Bronchial epithelial cell (primary cell): ENCODE results near the gene KPTN. TPM values are rescaled to one million over a fixed set of nuclear protein-coding genes. Genes with fewer than 3 reads are reported as not detected.

ENCODE experiments used
- DNase-seq: peaks from one replicate; pipeline ENCODE4 v3.0.0-alpha.2; 2010; ENCODE audit warnings: low read depth
- FAIRE-seq: peaks from 2 replicates; lab custom pipeline; 2011; peaks lifted over from hg19 to GRCh38; lab: Jason Lieb, UNC
- H3K27me3 ChIP-seq: 2 replicates; pipeline ENCODE4 v1.5.1; 2011; ENCODE audit warnings: low read length; ENCODE audit not compliant: control insufficient read depth, insufficient read depth
- H3K36me3 ChIP-seq: 2 replicates; pipeline ENCODE4 v1.5.1; 2011; ENCODE audit warnings: low read length; ENCODE audit not compliant: control insufficient read depth, insufficient read depth
- H3K4me3 ChIP-seq: 2 replicates; pipeline ENCODE4 v1.5.1; 2011; ENCODE audit warnings: mild to moderate bottlenecking, low read depth, low read length, control low read depth
- CTCF ChIP-seq: IDR thresholded peaks from 2 replicates; pipeline ENCODE4 v1.5.1; 2011; ENCODE audit warnings: mild to moderate bottlenecking, moderate library complexity, low read length, control low read depth, inconsistent platforms; ENCODE audit not compliant: insufficient read depth, severe bottlenecking
- total RNA-seq: library from RNA; depleted of rRNA; stranded (reverse); fragments of >200 nt; gene quantifications from 2 replicates; pipeline ENCODE4 v1.2.1, GENCODE V29; 2014

The KPTN gene
- total RNA-seq, 1 donor from 2014 or later = 2.1 TPM

DNA sequence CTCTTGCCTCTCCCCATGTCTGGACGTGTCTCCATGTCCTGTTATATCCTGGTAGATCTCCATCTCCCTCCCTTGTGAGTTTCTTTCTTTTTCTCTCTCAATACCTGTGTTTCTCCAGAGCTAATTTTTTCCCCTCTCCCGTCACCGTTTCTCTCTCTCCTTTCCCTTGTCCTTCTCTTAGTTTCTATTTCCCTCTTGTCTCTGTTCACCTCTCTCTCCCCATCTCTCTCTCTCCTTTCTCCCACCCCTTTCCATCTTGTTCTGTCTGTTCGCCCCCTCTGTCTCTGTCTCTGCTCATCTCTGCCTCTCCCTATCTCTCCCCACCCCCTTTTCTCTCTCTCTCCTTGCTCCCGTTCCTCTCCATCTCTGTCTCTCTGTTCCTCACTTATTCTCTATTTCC, 25.3 kb downstream of the KPTN start:
- peaks cover 21% of the 10 kb centered on the region for H3K27me3 ChIP-seq
- H3K4me3 ChIP-seq = no peak overlapping the region
- no peaks in the 10 kb centered on the region for H3K36me3 ChIP-seq

DNA sequence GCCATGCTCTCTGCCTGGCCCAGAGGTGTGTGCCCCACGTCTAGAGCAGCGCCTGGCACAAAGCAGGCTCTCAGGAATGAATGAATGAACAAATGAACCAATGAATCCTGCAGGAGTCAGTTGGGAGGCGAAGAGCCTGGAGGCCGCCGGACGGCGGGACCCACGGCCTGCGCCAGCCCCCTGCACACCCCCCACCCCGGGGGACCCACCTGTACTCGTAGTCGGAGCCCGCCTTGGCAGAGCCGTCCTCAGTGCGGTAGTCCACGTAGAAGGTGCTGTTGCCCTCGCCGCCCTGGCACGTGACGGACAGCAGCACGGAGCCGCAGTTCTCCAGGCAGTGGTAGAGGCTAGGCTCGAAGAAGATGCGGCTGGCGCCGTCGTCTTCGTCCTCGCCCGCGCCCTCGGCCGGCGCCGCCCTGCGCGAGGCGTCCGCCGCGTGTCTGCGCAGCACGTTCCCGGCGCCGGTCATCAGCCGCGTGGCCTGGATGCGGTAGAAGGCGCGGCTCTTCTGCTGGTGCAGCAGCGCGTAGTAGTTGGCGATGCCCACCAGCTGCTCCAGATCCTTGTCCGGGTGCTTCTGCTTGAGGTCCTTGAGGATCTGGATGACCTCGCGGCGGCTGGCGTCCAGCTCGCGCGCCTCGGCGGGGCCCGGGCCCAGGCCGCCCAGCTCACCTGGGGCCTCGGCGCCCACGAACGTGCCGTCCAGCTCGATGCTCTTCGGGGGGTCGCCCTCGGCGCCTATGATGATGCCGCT, 27.1 kb downstream of the KPTN start:
- no peak for TF ChIP-seq CTCF
- FAIRE-seq (no peak), DNase-seq (no peak)
- H3K36me3 ChIP-seq = no peaks in the 10 kb centered on the region
- H3K27me3 ChIP-seq = peaks cover 21% of the 10 kb centered on the region
- no peak overlapping the region for H3K4me3 ChIP-seq

More for the DNA sequence above, 25.3 kb downstream of the KPTN start:
- TF ChIP-seq CTCF = no peak
- no peak for FAIRE-seq
- no peak for DNase-seq

DNA sequence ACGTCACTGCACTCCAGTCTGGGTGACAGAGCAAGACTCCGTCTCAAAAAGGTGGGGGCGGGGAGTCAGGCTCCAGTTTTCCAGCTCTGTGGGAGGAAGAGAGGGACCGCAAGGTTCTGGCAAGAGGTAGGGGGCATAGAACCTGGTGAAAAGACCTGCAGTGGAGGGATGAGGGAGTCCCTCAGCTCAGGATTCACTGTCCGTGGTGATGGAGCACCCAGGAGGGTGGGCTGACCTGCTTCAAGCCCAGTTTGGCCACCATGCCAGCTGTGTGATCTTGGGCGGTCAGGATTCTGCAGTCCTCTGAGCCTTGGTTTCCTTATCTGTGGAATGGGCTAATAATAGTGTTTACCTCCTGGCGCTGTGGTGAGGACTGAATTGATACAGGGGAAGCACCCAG, 33.5 kb downstream of the KPTN start:
- no peak for FAIRE-seq

DNA sequence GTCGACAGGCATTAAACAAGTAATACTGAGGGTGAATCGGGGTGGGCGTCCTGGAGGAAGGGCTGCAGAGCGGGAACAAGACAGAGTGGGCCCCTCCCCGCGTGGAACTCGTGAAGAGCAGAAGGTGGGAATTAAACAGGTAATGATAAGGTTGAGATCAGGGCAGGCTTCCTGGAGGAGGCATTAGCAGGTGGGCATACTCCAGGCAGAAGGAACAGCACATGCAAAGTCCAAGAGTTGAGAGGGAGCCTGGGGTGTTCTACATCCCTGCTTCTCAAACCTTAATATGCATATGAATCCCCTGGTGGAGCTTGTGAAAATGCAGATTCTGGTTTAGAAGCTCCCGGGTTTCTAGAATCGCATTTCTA, 35.7 kb downstream of the KPTN start:
- FAIRE-seq (no peak), DNase-seq (no peak)
- H3K36me3 ChIP-seq = no peaks in the 10 kb centered on the region
- H3K27me3 ChIP-seq = peaks cover 24% of the 10 kb centered on the region
- TF ChIP-seq CTCF = no peak
- H3K4me3 ChIP-seq = no peak overlapping the region

More for the DNA sequence above, 33.5 kb downstream of the KPTN start:
- no peaks in the 10 kb centered on the region for H3K36me3 ChIP-seq
- DNase-seq = no peak
- peaks cover 12% of the 10 kb centered on the region for H3K27me3 ChIP-seq
- no peak for TF ChIP-seq CTCF
- H3K4me3 ChIP-seq = no peak overlapping the region

DNA sequence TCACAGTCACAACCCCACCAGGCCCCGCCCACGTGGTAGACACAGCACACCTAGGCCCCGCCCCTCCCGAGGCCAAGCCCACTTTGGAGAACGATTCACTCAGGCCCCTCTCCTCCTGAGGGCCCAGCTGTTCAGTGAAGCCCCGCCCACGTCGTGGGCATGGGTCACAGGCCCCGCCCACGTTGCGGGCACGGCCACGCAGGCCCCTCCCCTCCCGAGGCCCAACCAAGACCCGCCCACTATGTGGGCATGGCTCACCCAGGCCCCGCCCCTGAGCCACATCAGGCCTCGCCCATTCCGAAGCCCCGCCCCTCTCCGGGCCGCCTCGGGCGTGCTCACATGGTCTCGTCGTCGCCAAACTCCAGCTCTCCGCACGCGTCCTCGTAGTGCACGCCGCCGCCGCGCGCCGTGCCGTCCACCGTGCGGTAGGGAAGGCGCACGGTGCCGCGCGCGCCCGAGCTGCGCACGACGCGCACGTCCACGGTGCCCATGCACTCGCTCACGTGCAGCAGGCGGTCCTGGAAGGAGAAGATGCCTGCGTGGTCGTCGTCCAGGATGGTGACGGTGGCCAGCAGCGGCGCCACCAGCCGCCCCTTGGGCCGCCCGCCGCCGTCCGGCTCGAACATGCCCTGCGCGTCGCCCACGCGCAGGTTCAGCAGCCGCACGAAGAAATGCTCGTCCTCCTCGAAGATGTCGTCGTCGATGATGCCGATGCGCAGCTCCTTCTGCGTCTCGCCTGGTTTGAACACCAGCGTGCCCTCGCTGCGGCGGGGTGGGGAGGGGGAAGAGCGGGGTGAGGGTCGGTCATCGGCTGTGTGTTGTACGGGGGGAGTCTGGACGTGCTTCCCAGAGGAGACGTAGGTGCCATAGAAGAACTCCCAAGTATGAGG, 36.3 kb downstream of the KPTN start:
- DNase-seq (peak; percentile 50), FAIRE-seq (no peak)
- Histone ChIP-seq H3K4me3 (peak overlapping the region; percentile 25), H3K27me3 (peaks cover 27% of the 10 kb centered on the region), H3K36me3 (no peaks in the 10 kb centered on the region)
- TF ChIP-seq CTCF = no peak
